HG03520 (cell line): ENCODE measurements around the gene PRTN3.
A peak's percentile ranks its signal among the peaks of the same experiment; 100 is the strongest.

Source experiments
- ATAC-seq: cut with Tn5 transposase; IDR thresholded peaks from one replicate; pipeline ENCODE4 v1.9.1; 2021; ENCODE audit warnings: mild to moderate bottlenecking, moderate library complexity; ENCODE audit not compliant: unreplicated experiment

PRTN3 gene, protein sequence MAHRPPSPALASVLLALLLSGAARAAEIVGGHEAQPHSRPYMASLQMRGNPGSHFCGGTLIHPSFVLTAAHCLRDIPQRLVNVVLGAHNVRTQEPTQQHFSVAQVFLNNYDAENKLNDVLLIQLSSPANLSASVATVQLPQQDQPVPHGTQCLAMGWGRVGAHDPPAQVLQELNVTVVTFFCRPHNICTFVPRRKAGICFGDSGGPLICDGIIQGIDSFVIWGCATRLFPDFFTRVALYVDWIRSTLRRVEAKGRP

DNA sequence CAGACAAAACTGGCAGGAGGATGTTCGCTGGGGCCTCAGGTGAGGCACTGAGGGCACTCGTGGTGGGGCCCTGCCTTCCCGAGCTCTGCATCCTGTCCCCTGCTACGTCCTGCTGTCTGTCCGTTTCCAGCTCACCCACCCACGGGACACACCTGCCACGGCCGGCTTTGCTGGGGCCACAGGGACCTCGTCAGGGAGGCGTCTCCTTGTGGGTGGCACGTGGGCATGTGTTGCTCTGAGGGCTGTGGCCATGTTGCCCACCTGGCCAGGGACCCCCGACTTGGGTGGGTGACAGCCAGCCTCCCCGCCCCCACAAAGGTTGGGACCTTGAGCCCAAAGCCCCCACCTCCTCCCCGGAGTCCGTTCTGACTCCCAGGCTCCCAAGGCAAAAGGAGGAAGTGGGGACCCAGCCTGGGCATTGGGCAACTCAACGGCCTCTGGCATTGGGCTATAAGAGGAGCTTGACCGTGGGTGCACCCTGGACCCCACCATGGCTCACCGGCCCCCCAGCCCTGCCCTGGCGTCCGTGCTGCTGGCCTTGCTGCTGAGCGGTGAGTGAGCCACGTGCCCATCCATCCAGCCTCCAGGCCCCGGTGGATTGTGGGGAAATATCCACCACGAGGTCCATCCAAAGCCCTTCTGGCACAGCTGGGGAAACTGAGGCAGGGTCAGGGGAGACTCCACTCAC is at the start of gene PRTN3:
PRTN3 (plus strand) TSS at position 481 of the 688 bp plus-strand sequence; CDS start at position 491, 10 bp downstream.
- no peak for ATAC-seq

DNA sequence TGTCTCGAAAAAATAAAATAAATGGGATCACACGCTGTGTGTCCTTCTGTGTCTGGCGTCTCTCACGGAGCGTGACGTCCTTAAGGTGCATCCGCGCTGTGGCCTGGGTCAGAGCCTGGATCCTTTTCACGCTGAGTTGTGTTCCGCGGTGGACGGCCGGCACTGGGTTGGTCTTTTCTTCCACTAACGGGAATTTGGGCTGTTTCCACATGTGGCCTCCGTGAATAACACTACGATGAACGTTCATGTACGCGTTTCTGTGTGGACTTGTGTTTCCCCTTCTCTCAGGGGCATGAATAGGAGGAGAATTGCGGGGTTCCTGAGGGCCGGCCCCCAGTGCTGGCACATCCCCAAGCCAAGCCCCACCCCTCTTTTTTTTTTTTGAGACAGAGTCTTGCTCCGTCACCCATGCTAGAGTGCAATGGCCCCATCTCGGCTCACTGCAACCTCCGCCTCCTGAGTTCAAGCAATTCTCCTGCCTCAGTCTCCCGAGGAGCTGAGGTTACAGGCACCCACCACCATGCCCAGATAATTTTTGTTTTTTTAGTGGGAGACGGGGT is 49.7 kb upstream of the PRTN3 start:
- no peak for ATAC-seq

DNA sequence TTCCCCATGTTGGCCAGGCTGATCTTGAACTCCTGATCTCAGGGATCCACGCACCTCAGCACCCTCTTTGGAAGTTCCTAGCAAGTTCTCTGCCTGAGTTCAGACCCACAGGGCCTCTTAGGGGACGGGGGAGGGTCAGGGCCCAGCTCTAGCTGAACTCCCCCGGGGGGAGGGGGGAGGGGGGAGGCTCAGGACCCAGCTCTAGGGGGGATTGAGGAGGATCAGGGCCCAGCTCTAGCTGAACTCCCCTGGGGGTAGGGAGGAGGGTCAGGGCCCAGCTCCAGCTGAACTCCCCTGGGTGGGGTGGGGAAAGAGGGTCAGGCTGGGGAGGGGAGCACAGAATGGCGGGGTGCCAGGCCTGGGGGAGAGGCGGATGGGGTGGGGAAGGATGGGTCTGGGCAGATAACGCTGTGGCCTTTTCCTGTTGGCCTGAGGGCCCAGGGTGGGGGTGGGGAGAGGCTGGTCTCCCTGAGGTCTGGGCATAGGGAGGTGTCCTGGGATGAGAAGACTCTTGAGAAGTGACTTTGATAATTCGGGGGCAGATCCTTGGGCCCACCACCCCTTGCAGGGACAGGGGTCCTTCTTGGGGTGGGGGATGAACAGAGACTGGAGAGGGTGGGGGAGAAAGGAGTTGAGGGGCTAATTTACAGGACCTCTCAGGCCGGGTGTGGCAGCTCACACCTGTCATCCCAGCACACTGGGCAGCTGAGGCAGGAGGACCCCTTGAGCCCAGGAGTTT is 49.1 kb upstream of the PRTN3 start:
- ATAC-seq = no peak

DNA sequence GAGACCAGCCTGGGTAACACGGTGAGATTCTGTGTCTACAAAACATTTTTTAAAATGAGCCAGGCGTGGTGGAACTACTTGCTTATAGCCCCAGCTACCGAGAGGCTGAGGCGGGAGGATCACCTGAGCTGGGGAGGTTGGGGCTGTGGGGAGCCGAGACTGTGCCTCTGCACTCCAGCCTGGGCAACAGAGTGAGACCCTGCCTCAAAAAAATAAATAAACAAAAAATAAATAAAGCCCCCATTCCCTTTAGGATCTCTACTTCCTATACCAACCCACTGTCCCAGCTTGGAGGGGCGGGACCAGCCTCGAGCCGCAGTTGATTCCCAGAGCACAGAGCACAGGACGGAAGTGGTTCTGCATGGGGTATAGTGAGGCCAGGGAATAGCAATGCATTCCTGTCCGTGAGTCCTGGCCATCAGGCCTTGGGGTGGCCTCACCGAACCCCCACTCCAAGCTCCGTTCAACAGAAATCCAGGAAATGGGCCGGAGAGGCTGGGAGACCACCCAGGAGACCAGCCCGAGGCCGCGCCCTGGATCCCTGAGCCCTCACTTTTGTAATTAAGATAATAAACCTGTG is 48.4 kb upstream of the PRTN3 start:
- ATAC-seq = no peak

DNA sequence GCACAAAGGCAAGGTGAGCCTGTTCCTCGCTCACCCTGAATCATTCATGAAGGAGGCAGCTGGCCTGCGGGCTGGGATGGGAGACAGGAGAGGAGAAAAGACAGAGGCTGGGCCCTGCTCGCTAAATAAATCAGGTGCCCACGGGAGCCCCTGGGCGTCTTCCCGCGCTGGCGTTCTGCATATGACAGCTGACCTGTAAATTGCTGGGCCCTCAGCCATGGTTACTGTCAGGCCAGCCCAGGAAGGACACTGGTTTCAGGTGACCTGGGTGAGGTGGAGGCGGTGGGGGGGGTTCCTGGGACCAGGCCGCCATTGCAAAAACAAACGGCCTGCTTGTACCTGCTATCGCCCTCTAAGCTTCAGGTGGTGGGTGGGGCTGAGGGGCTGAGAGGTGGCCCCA is 47.0 kb upstream of the PRTN3 start:
- no peak for ATAC-seq

DNA sequence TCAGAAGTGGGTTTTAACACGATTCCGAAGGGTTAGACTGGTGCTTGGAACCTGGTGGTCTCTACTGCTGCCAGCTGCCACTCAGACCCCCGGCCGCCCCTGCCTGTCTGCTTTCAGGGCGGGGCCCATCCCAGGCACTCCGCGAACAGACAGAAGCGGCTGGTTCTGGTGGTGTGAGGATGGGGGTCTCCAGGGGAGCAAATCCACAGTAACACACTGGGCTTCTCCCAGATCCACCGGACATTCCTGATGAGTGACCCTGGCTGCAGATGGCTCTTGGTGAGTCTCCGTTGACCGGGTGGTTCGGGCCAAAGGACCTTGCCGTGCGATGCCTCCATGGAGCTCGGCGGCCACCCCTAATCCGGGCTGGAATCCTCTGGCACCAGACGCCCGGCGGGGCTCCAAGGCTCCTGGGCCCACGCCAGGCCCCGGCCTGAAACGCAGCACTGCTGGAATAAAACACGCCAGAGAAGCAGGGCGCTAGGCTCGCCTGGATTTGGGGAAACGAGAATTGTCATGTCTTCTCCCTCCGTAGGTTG is 45.7 kb upstream of the PRTN3 start:
- ATAC-seq = no peak

DNA sequence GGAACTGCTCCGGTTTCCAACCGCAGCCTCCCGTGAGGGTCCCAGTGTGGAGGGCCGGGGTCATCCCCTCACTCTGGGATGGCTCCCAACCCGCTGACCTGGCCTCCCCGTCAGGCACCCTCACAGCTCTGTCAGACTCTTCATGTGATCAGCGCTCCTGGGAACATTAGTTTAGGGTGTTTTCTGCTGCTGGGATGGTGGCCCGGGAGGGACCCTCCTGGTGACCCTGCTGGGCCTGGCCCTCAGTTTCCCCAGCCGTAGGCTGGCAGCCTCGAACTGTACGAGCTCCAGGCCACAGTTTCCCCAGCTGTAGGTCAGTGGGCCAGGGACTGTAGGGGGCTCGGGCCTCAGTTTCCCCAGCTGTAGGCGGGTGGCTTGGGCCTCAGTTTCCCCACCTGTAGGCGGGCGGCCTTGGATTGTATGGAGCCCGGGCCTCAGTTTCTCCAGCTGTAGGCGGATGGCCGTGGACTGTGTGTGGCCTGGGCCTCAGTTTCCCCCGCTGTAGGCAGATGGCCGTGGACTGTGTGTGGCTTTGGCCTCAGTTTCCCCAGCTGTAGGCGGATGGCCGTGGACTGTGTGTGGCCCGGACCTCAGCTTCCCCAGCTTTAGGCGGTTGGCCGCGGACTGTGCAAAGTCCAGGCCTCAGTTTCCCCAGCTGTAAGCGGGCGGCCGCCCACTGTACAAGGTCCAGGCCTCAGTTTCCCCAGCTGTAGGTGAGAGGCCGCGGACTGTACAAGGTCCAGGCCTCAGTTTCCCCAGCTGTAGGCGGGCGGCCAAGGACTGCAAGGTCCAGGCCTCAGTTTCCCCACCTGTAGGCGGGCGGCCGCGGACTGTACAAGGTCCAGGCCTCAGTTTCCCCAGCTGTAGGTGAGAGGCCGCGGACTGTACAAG is 44.9 kb upstream of the PRTN3 start:
- no peak for ATAC-seq

DNA sequence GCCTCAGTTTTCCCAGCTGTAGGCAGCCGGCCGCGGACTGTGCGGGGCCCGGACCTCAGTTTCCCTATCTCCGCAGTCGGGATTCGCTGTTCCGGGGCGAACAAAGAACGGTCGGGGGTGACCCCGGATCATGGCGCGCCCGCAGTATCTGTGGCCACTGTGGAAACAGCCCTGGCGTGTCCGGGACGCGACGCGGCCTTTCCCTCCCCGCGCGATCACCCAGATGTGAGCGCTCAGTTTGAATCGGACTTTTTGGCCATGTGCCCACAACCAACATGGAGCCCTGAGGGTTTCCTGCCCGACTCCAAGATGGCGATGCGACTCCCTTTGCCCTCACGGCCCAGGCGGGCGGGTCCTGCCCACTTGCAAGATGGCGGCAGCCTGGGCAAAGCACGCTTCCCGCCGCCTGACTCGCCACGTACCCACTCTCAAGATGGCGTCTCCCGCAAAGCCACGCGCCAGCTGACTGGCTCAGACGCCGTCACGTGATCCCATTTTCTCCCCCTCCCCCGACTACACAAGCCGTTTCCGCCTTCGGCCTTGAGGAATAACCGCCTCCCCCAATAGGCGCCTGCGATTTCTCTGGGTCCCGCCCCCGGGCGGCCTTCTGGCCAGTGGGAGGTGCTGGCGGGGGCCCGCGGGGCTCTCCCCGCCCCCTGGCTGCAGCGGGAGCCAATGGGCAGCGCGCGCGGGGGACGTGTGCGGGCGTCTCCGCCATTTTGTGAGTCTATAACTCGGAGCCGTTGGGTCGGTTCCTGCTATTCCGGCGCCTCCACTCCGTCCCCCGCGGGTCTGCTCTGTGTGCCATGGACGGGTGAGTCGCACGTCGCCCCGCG is 43.9 kb upstream of the PRTN3 start, which contains the start of gene PTBP1:
PTBP1 (plus strand) TSS at position 761 of the 836 bp plus-strand sequence; CDS start at position 807, 46 bp downstream.
- ATAC-seq = peak; percentile 64

DNA sequence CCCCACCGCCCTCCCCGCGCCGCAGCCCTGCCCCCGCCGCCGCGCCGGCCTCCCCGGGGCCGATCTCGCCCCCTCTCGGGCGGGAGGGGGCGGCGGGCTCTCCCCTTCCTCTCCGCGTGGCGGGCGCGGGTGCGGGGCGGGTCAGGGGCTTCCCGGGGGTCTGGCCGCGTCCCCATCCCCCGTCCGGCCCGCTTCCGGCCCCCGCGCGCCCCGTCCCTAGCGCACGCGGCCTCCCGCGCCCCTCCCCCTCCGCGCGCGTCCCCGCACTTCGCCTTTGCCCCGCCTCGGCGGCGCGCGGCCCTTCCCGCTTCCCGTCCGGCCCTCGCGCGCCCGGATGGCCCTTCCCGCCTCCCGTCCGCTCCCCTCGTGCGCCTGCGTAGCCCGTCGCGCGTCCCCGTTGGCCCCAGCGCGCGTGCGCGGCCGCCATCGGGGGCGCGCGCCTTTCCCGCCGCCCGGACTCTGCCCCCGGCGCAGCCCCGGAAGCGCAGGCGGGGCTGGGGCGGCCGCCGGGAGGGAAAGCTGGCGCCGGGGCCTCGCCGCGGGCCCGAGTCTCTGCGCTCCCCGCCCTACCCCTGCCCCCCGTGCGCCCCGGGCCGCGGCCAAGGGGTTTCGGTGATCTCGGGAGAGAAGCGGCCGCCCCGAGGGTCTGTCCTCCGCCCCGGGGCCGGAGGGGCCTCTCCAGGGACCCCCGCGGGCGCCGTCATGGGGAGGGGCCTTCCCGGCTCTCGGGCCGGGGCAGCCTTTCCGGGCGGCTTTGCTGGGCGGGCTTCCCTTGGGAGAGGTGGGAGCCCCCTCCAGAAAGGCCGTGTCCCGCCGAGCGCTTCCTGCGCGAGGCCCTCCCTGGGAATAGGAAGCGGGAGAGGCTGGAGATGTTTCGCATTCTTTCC is 43.0 kb upstream of the PRTN3 start:
- peak; percentile 35 for ATAC-seq

DNA sequence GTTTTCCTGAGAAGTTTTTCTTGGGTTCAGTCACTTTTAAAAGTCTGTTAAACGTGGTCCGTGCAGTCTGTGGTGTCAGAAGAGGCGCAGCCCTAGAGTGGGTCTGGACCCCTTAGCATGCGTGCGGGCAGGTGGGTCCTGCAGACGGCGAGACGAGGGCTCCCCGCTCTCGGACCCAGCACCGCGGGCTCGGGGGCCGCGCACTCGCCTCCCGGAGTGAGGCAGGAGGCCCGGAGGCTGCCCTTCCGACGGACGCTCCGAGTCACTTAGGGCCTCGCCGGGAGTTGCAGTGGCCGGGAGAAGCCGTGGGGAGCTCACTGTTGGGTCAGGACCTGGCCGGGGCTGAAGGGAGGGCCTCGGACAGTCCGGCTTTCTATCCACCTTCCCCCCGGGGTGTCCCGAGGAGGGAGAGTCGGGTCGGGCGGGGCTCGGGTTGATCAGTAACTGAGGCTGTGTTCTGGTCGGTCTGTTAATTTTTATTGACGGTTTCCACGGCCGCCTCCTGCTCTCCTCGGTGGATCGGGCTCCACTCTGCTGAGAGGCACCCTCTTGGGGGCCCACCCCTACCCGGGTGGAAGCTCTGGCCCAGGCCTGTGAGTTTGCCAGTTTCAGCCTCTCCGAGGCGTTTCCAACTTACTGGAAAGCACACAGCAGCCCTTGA is 42.3 kb upstream of the PRTN3 start:
- ATAC-seq = no peak

DNA sequence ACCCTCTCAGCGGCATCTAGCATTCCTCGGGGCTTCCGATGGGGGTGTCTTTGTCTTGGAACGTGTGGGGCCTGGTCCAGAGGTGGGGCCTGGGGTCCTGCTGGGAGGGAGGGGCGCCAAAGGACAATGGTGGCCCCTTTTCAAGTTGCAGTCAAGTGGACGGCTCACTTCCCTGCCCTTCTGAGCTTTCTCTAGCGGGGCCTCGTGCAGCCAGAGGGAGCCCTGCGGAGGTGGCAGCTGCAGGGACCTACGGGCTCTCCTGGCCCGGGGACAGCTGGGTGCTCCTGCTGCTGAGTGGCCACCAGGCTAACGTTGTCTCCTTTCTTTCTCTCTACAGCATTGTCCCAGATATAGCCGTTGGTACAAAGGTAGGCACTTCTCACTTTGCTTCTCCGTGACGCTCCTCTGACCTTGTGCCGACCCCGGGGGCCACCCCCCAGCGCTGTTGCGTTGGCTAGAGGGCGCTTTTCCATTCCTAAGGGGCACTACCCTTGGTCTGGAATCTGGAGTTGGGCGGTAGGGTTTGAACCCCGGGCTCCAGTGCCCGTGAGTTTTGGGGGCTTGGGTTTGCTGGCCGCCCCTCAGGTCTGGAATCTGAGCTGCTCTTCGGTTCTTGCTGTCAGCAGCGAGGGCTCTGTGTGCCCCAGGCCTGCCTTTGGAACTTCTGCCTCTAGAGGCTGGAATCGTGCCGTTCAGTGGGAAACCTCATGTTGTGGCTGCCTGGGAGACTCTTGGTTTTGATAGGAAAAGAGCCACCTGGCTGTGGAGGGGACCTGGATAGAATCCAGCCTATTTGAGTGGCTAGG is 41.5 kb upstream of the PRTN3 start:
- ATAC-seq = no peak

DNA sequence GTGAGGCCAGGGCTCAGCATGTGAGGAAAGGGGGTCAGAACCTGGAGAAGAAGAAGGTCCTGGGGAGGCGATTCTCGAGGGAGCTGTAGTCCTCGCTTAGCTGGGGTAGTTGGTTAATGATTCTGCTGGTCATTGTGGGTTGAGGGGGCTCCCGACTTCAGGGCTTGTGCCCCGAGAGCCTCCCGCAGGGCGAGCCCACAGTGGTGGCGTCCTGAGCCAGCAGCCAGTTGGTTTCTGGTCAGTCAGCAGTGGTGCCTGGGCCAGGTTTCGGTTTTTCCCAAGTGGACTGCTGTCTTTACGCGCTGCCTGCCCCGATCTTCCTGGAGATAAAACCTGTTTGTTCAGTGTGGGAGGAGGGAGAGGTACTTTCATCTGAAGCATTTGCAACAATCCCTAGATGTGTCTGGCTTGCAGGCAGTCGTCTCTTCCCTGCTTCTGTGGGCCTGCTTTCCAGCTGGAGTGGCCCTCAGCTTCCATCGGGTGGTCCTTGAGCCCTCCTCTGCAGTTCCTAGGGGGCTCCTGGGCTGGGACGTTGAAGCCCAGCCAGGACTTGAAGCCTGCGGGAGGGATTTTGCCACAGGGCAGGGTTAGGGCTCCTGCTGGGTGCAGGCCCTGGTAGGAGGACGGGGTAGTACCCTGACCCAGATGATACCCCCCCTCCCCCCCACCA is 40.3 kb upstream of the PRTN3 start:
- ATAC-seq = no peak

DNA sequence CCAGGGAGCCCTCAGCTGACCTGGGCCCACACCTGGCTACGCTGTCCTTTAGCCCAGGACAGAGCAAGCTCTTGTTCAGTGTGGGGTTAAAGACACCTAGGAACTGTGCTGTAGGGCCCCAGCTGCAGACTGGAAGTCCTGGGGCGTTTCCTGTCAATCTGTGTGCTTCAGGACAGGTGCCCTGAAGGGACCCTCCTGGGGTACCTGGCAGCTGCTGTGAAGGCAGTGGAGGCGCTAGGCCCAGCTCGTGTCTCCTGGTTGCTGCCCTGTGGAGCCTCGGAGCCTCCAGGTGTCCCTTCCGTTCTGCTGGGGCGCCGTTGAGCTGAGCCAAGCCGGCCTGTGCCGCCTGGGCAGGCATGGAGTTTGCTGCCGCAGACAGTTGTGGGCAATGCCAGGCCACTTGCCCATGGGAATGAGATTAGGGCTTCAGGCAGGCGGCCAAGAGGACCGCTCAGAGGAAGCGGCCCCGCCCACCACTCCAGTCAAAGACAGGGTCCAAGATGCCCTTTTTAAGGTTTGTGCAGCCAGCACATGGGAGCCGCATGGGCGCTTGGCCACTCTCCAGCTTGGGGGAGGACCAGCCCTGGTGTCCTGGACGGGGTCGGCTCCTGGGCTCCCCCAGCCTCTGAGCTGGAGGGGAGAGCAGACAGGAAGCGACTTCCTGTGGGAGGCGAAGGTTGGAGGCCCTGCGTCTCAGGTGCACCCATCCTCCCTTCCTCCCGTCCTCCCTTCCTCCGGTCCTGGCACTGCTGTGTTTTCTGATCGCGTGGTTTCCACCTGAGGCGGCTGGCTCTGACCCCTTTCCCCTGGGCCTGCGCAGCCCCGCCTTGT is 39.6 kb upstream of the PRTN3 start:
- no peak for ATAC-seq

DNA sequence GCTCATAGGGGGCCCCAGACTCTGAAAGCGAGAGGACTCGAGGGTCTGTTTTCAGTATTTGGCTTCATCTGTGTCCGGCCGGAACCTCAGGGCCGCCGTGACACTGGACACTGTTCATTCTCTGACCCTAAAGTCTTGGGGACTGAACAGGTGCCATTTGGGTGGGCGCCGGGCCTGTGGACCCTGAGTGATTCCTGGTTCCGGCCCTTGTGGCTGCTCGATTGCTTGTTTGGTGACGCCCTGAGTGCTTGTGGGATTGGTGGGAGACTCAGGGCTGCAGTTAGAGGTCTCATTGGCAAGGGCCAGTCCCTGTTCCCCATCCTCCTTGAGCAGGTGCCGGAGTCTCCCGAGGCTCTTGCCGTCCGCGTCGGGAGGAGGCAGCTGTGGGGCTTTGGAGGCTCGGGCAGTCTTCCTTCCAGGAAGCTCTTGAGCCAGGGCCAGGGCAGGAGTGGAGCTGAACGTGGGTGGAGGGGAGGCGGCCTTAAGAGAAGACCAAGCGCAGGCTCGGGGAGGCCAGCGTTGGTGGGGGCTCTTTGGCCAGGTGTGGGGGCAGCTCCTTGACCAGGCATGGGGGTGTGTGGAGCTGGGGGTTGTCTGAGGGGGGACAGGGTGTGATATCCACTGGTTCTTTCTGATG is 38.8 kb upstream of the PRTN3 start:
- ATAC-seq = no peak
